CD4-positive, alpha-beta T cell treated with Interleukin-6 for 4 hours (primary cell): ENCODE measurements around the gene CAVIN3.
"Not testable (repeated sequence)": the region's sequence is repeated elsewhere in the genome, so short reads cannot be mapped to it uniquely, and the experiment has no call there.

Experiments
- DNase-seq: peaks from one replicate; pipeline ENCODE4 v3.0.0-alpha.2; 2020; ENCODE audit warnings: mixed read lengths

Gene CAVIN3

DNA sequence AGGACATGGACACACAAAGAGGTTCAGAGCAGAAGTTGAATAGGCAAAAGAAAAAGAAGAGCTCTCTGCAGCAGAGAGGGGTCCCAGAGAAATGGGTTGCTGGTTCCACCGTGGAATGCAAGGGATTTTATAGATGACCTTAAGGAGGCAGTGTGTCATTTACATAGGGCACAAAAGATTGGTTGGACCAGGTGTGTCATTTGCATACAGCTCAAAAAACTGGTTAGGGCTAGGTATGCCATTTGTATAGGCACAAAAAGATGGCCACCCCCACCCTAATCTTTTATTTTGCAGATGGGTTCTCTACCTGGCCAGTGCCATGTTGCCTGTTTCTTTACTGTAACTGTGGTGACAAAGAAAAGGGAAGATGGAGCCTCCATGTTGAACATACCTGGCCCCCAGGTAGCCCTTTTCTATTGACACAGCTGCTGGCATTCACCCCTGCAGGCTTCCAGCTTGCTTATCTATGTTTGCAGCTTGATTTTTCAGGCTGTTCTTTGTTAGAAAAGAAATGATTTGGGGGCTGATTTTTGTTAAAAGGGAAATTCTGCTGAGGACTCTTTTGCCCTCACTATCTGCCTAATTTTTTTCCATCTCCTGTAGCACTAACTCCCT, 3.1 kb upstream of the CAVIN3 start:
- DNase-seq = no peak

DNA sequence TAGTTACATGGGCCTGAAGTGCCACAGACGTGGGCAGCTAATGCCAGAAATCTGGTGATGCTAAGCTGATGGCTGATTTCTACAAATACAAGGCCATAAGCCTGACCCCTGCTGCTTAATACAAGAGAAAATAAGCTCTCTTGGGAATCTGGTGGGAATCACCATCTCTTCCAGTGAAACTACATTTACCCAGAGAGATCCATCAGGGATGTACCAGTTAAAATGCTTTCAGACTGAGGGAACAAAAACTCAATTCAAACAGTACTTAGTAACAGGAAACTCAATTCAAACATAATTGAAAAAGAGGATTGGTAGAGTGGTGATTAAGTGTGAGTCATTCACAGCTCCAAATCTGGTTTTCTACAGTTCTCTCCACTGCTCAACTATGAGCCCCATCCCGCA, 1.7 kb upstream of the CAVIN3 start:
- no peak for DNase-seq

DNA sequence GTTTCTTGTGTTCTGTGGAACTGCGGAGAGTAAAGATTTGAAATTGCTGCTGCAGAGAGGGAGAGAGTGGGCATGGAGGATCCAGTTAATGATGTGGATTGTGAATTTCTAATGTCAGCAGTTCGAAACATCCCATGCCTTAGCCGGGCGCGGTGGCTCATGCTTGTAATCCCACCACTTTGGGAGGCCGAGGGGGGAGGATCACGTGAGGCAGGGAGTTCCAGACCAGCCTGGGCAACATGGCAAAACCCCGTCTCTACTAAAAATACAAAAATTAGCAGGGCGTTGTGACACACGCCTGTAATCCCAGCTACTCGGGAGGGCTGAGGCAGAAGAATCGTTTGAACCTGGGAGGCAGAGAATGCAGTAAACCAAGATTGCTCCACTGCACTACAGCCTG, 1.1 kb upstream of the CAVIN3 start:
- DNase-seq = no peak

DNA sequence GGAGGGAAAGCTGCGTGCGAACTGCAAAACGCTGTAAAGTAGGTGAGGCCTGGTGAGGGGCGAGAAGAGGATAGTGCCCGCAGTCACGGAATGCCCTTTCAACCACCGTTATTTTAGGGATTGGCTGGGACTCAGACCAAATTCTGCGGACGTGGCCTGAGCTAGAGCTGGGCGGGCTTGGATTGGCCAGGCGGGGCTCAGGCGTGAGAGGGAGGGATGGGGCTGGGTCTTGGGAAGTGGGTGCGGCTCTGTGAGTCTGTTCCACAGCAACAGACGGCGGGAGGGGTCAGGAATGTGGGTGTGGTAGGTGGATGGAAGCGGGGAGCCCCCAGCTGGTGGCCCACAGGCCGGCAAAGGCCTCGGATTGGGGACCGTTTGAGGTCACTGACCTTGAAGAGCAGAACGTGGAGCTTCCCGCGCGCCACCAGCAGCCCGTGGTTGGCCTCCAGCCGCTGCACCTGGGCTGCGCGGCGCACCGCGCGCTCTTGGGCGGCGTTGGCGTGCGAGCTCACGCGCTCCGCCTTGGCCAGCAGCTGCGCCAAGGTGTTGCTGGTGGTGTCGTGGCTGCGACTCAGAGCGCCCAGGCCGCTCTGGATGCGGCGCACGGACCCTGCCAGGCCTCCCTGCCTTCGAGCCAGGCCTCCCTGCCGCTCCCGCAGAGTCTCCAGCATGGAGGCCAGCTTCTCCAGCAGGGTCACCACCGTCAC, 444 bp downstream of the CAVIN3 start:
- DNase-seq = no peak

DNA sequence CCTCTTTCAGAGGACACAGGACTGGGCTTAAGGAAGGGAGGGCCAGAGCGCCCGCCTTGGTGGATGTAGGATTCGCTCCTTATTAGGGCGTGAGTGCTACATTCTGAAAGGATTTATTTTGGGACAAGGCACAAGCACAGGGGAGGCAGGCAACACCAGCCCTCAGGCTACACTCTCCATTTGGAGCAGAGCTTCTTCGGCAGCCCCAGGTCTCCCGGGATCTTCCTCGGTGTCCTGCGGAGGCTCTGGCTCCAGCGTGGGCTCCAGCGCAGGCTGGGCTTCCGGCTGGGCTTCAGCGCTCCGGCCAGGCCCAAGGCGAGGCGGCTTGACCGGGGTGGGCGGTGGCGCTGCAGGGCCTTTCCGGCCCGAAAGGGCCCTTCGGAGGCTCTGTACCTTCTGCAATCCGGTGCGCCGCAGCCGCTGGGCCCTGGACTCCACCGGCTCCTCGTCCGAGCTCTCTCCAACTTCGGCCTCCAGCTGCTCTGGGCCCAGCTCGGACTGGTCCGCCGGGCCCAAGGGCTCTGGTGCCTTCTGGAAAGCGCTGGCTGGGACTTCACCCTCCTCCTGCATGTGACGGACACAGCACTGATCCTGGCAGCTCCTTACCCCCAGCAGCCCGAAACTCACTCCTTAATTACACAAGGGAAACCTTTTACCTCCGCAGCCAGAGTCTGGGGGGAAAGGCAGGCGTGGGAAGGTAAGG, 1.1 kb downstream of the CAVIN3 start:
- DNase-seq = no peak

DNA sequence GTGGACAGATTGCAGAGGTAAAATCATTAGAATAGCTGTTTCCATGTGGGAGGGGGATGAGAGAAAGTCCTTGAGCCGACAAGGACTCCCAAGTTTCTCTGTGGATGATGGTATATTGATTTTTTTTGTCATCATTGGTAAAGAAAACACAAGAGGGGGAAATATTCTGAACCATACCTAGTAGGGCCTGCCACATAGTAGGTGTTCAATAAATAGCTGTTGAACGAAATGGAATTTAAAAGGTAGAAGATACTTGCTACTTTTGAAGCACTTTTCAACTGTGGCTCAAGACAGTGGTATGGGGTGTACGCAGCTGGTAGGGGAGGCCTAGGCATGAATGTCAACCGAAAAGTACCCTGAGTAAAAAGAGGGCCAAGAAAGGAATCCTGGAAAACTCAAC, 2.1 kb downstream of the CAVIN3 start:
- DNase-seq = no peak

DNA sequence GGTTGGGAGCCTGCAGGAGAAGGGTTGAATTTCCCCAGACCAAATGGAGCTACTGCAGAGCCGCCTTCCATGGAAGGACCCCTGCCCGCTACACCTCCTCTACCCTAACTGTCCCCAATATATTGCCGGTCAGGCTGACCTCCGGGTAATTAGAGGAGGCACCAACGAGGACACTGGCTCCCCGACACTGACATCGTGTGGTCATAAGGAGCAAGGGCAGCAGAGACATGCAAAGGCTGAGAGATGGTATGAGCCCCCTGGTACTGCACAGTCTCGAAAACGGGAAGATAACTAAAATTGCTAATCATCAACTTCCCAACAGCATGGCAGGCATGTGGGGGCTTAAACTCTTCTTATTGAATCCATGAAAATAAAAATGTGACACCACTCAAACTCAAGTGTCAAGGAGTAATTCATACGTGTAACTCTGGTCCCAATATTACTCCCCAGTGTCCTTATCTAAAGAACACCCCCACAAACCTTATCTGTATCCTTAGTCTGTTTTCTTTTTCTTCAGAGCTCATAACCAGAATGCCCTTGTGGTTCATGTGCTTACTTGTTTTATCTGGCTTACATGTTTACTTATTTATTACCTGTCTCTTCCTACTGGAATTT, 4.4 kb downstream of the CAVIN3 start:
- DNase-seq = peak; percentile 27

DNA sequence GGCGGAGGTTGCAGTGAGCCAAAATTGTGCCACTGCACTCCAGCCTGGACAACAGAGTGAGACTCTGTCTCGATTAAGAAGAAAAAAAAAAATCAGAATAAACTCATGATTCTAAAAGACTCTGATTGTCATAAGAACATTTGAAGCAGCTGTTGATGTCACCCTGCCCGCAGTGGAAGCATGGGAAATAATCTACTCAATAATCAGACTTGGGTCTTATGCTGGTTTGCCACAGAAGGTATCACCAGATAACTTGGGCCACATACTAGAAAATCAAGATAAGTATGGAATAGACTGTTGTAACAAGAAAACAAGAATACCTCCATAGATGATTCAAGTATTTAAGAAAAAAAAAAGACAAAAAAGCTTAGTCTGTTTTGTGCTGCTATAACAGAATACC, 8.2 kb downstream of the CAVIN3 start:
- DNase-seq = no peak

DNA sequence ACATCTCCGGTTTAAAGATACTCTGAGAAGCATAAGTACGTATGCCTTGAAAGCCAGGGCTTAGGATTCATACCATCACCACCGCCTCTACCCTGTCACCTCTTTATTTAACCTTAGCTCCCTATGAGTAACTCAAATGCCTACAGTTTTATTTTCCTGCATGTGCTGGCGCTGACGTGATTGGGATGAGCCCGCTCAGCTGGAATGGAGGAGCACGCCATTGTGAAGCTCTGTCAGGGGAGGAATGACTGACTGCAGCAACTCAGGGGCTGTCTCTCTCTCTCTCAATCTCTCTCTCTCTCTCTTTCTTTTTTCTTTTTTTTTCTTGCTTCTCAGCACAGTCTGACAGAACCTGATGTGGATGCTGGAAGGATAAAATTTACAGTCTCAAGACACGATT, 12.4 kb downstream of the CAVIN3 start:
- no peak for DNase-seq

DNA sequence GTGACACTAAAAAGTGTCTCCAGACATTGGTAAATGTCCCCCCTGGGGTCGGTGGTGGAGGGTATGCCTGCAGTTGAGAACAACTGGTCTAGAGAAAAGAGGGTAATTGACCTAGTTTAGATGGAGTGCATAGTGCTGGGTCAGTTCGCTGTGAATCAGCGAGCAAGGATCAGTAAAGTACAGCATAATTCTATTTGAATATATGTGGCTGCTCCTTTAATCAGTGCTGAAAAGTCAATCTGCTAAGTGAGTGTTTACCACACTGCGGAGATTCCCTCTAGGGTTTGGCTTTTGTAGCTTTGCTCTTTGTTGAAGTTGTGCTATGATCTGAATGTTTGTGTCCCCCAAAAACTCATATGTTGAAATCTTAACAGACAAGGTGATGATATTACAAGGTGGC, 15.0 kb downstream of the CAVIN3 start:
- DNase-seq = no peak

DNA sequence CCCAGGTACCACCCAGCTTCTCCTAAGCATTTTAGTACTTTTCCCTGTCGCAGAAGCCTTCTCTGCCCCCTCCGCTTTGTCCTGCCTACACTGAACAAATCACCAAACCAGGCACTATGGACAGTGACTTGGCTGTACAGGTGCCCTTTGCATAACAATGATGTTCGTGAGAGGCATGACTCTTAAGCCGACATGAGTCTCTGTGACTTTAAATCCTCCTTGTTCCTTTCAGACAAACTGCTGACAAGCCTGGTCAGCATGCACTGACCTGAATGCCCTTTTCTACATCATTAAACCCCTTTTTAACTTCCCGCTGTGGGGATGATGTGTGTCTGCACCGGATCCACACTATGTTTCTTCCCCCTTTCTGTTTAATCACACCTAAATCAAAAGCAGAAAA, 16.6 kb downstream of the CAVIN3 start:
- no peak for DNase-seq

DNA sequence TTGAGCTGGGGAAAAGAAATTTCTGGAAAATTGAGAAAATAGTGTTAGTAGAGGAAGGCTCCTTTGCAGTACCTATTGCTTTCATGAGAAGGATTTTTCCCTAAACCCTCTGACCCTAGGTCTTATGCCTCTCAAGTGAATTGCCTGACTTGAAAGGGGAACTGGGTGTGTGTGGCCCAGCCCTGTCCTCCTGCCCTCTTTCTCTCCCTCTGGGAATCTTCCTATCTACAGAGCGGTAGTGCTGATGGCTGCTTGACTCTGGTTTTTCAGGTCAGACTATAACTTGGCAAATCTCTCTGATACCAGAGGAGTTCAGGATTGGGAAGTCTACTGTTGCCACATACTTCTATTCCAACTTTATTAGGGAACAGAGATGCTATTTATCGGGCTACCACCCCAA, 19.2 kb downstream of the CAVIN3 start:
- DNase-seq = no peak

DNA sequence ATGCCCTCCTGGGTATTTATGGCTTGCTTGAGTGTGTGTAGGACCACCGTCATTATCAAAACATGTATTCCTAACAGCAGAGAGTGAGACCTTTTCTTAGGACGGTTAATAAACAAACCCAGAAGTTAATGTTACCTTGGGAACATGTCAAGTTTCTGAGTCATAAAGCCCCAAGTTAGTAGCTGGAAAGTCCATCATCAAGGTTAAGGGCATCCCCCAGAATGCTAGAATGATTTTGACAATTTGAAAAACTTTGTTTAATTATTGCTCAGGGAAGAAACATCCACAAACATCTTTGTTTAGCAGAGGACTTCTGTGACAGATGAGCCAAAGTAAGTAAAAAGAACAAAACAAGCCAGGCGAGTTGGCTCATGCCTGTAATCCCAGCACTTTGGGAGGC, 20.0 kb downstream of the CAVIN3 start:
- no peak for DNase-seq

DNA sequence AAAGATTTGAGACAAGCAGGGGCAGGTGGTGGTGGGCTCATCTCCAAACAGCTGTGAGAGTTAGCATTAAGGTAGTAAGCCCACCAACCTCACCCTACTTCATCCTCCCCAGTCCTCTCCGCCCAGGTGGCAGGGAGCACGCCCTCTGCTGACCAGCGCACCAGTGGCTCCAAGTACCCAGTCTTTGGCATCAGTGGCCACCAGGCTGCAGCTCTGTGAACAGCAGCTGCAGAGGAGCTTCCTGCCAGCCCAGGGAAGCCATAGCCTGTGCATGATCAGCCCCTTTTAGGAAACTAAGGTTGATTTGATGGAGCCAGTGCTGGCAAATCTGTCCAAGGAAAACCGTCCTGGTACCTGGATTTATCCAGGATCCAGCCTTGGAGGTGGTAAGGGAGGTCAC, 21.7 kb downstream of the CAVIN3 start:
- DNase-seq = no peak

DNA sequence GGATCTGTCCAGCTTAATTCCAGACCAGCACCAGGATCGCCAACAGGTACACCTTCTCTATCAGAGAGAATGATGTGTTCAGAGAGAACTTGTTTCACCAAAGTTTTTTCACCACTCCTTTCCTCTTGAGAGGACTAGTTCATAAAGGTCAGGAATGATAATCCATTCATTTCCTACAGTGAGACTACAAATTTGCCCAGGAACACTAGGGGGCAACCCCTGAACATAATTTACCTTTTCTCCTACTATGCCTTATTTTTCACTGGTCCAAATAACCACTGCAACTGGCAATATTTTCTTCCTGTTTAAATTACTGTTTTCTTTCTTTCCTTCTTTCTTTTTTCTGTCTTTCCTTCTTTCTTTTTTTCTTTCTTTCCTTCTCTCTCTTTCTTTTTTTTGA, 22.5 kb downstream of the CAVIN3 start:
- DNase-seq = no peak

DNA sequence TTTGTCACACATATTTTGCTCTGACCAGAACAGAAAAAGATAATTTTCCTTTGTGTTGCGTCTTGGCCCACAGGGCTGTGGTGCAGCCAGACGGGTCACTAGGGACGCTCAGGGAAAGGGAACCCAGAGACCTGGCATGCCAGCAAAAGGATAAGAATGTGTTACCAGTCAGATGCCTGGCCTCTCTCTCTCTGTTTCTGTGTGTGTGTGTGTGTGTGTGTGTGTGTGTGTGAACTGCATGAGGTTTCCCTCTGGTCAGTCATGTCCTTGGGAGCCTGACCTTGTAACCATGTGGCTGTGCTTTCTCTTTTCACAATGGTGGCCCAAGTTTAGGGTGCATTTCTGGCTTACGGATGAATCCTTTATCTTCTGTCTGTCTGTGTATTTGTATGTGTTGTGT, 35.3 kb downstream of the CAVIN3 start:
- DNase-seq = no peak

DNA sequence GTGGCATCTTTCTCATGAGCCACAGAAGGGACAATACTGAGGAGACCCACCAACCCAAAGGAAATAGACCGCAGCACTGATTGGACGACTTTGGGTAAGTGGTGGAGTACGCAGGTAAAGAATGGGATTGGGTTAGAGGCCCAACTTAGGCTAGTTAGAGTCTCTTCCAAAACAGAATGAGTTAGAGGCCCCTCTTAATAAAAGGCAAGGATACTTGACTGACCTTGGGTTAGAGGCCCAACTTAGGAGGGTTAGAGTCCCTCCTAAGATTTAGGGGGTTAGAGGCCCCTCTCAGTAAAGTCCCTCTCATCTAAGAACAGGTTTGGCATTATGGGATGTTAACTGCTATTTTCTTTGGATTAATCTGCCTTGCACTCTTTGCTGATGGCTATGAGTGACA, 36.1 kb downstream of the CAVIN3 start:
- DNase-seq = no peak

DNA sequence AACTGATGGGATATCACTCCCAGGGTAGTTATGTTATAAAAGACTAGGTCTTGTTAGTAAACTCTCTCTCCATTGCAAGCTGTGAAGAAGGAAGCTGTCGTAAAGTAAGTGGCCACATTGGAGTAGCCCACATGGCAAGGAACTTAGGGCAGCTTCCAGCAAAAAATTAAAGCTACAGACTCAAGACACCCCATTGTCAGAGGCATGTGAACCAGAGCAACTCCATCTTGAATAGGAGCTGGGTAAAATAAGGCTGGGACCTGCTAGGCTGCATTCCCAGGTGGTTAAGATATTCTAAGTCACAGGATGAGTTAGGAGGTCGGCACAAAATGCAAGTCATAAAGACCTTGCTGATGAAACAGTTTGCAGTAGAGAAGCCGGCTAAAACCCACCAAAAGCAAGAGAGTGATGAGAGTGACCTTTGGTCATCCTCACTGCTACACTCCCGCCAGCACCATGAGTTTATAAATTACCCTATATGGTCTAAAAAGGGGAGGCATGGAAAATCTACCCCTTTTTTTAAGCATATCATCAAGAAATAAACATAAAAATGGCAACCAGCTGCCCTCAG, 36.8 kb downstream of the CAVIN3 start:
- DNase-seq = no peak

DNA sequence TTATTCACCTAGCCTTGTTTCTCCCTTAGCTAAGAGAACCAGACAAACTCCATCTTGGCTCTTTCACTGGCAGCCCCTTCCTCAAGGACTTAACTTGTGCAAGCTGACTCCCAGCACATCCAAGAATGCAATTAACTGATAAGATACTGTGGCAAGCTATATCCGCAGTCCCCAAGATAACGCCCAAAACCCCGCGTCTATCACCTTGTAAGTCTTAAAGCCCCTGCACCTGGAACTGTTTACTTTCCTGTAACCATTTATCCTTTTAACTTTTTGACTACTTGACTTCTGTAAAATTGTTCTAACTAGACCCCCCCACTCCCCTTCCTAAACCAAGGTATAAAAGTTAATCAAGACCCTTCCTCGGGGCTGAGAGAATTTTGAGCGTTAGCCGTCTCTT, 39.5 kb downstream of the CAVIN3 start:
- not testable (repeated sequence) for DNase-seq

DNA sequence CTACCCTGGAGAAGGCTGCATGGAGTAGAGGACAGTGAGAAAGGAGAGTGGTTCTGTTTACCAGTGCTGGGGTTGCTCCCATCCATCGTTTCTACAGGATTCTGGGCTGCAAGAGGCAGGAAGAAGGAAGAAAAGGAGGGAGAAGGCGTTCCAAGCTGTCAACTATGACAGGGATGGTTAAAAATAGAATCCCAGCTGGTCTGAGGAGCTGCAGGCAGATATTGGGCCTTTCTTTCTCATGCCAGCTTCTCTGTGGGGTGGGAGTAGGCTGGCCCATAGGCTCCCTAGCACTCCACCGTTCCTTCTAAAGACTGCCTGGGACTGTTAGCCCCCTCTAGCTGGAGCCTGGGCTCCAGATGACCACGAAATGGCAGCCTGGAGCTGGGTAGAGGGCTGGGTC, 47.1 kb downstream of the CAVIN3 start:
- DNase-seq = no peak

DNA sequence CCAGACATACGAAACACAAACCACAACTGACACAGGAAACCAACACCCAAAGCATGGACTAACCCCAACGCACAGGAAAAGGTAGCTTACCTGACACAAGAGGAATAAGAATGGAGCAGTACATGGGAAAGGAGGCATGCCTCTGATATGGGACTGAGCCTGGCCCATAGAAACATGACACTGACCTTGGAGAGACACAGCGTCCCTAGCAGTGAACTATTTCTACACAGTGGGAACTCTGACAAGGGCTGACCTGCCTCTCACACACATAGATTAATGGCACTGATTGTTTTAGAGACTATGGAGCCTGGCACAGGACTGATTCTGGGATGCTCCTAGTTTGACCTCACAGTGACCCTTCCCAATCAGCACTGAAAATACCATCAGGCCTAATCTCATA, 48.7 kb downstream of the CAVIN3 start:
- no peak for DNase-seq

DNA sequence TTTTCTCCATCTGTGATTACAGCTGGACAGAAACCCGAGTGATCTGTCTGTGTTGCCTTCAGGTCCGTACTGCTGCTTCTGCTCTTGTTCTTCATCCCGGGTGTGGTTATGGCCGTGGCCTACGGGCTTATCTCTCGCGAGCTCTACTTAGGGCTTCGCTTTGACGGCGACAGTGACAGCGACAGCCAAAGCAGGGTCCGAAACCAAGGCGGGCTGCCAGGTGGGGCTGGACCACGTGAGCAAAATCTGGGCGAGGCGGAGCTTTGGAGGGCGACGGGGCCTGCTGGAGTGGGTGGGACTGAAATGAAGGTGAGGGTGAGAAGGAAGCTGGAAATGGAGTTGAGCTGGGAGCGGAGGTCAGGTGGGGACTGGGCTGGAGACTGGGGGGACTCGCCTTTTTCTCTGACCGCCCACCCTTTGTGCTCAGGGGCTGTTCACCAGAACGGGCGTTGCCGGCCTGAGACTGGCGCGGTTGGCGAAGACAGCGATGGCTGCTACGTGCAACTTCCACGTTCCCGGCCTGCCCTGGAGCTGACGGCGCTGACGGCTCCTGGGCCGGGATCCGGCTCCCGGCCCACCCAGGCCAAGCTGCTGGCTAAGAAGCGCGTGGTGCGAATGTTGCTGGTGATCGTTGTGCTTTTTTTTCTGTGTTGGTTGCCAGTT, 49.6 kb downstream of the CAVIN3 start:
- DNase-seq = no peak

DNA sequence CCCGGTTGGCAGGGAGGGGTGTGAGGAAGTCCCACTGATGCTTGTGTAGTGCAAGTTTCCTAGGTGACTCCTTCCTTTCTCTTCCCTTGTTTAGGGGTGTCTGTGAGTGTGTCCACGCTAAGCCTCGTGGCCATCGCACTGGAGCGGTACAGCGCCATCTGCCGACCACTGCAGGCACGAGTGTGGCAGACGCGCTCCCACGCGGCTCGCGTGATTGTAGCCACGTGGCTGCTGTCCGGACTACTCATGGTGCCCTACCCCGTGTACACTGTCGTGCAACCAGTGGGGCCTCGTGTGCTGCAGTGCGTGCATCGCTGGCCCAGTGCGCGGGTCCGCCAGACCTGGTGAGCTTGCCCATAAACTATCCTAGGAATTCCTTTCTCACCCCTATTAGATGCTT, 50.3 kb downstream of the CAVIN3 start:
- peak; percentile 3 for DNase-seq
